Measurements from ENCODE around the gene LAMA4.
"Not testable (repeated sequence)": the region's sequence is repeated elsewhere in the genome, so short reads cannot be mapped to it uniquely, and the experiment has no call there.

LAMA4 gene

GRCh38 chr6:112113918-112114317, 140.4 kb downstream of the LAMA4 start:
- no peak overlapping the region for H3K9ac ChIP-seq
- H3K4me3 ChIP-seq (IDR thresholded peaks at IDR 0.05; ENCODE audit: insufficient read depth, low read depth, low read length): no peak overlapping the region
- no peaks in the 10 kb centered on the region for H4K20me1 ChIP-seq (ENCODE audit: insufficient read depth)
- TF ChIP-seq, protein P1, sequence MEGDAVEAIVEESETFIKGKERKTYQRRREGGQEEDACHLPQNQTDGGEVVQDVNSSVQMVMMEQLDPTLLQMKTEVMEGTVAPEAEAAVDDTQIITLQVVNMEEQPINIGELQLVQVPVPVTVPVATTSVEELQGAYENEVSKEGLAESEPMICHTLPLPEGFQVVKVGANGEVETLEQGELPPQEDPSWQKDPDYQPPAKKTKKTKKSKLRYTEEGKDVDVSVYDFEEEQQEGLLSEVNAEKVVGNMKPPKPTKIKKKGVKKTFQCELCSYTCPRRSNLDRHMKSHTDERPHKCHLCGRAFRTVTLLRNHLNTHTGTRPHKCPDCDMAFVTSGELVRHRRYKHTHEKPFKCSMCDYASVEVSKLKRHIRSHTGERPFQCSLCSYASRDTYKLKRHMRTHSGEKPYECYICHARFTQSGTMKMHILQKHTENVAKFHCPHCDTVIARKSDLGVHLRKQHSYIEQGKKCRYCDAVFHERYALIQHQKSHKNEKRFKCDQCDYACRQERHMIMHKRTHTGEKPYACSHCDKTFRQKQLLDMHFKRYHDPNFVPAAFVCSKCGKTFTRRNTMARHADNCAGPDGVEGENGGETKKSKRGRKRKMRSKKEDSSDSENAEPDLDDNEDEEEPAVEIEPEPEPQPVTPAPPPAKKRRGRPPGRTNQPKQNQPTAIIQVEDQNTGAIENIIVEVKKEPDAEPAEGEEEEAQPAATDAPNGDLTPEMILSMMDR (conservative IDR thresholded peaks at IDR 0.05; ENCODE audit: low read depth, low read length): no peak
- H3K27me3 ChIP-seq (ENCODE audit: insufficient read depth, low read depth): no peaks in the 10 kb centered on the region
- no peak overlapping the region for H2AFZ ChIP-seq (ENCODE audit: low read depth)
- H3K27ac ChIP-seq: no peak overlapping the region
- no peak overlapping the region for H3K4me2 ChIP-seq
- H3K4me1 ChIP-seq (ENCODE audit: low read depth, poor library complexity, severe bottlenecking): peaks cover 10% of the 10 kb centered on the region
- H3K79me2 ChIP-seq (ENCODE audit: insufficient read depth, low read depth): no peaks in the 10 kb centered on the region
- no peaks in the 10 kb centered on the region for H3K36me3 ChIP-seq (ENCODE audit: insufficient read depth)

- Histone ChIP-seq H3K4me2 (no peak overlapping the region), H3K4me1 (ENCODE audit: low read depth, poor library complexity, severe bottlenecking) (peaks cover 10% of the 10 kb centered on the region), H3K9ac (no peak overlapping the region), H3K27ac (no peak overlapping the region), H2AFZ (ENCODE audit: low read depth) (no peak overlapping the region), H3K27me3 (ENCODE audit: insufficient read depth, low read depth) (no peaks in the 10 kb centered on the region), H3K4me3 (IDR thresholded peaks at IDR 0.05; ENCODE audit: insufficient read depth, low read depth, low read length) (no peak overlapping the region), H3K79me2 (ENCODE audit: insufficient read depth, low read depth) (no peaks in the 10 kb centered on the region), H4K20me1 (ENCODE audit: insufficient read depth) (no peaks in the 10 kb centered on the region), H3K36me3 (ENCODE audit: insufficient read depth) (no peaks in the 10 kb centered on the region)
- TF ChIP-seq, protein P1 (conservative IDR thresholded peaks at IDR 0.05; ENCODE audit: low read depth, low read length): no peak
Measured at GRCh38 chr6:112113431-112113830, 140.9 kb downstream of the LAMA4 start.

DNA sequence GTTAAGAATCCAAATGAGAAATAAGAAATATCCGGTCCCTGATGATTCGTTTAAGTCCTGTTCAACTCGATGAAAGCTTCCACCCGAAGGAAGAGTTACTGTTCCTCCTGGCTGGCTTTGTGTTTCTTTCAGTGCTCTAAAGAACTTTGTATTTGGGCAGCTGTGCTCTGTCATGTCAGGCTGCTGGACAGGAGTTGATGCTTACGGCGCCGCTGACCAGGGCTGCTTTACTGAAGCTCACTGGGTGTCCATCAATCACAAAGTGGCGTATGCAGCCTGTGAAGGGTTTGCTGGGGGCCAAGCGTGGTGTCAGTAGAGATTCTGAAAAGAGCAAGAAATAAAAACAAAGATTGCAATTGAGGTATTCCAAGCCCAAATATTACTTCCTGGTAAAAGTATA, 145.1 kb downstream of the LAMA4 start:
- Histone ChIP-seq H3K27ac (no peak overlapping the region), H3K79me2 (ENCODE audit: insufficient read depth, low read depth) (no peaks in the 10 kb centered on the region), H3K9ac (no peak overlapping the region), H3K4me2 (no peak overlapping the region), H3K4me3 (IDR thresholded peaks at IDR 0.05; ENCODE audit: insufficient read depth, low read depth, low read length) (no peak overlapping the region), H3K27me3 (ENCODE audit: insufficient read depth, low read depth) (no peaks in the 10 kb centered on the region), H3K4me1 (ENCODE audit: low read depth, poor library complexity, severe bottlenecking) (no peaks in the 10 kb centered on the region), H3K36me3 (ENCODE audit: insufficient read depth) (no peaks in the 10 kb centered on the region), H4K20me1 (ENCODE audit: insufficient read depth) (no peaks in the 10 kb centered on the region), H2AFZ (ENCODE audit: low read depth) (no peak overlapping the region)
- TF ChIP-seq, protein P1 (conservative IDR thresholded peaks at IDR 0.05; ENCODE audit: low read depth, low read length): no peak

- Histone ChIP-seq H3K79me2 (ENCODE audit: insufficient read depth, low read depth) (no peaks in the 10 kb centered on the region), H4K20me1 (ENCODE audit: insufficient read depth) (no peaks in the 10 kb centered on the region), H2AFZ (ENCODE audit: low read depth) (no peak overlapping the region), H3K36me3 (ENCODE audit: insufficient read depth) (no peaks in the 10 kb centered on the region), H3K27me3 (ENCODE audit: insufficient read depth, low read depth) (no peaks in the 10 kb centered on the region), H3K4me2 (no peak overlapping the region), H3K9ac (no peak overlapping the region), H3K4me3 (IDR thresholded peaks at IDR 0.05; ENCODE audit: insufficient read depth, low read depth, low read length) (no peak overlapping the region), H3K4me1 (ENCODE audit: low read depth, poor library complexity, severe bottlenecking) (no peaks in the 10 kb centered on the region), H3K27ac (no peak overlapping the region)
- TF ChIP-seq, protein P1 (conservative IDR thresholded peaks at IDR 0.05; ENCODE audit: low read depth, low read length): no peak
Measured at GRCh38 chr6:112106562-112106961, 147.8 kb downstream of the LAMA4 start.

GRCh38 chr6:112106026-112106425, 148.3 kb downstream of the LAMA4 start:
- not testable (repeated sequence) for H3K4me3 ChIP-seq (IDR thresholded peaks at IDR 0.05; ENCODE audit: insufficient read depth, low read depth, low read length); H3K9ac ChIP-seq; H3K36me3 ChIP-seq (ENCODE audit: insufficient read depth); H4K20me1 ChIP-seq (ENCODE audit: insufficient read depth); H3K27me3 ChIP-seq (ENCODE audit: insufficient read depth, low read depth); H3K79me2 ChIP-seq (ENCODE audit: insufficient read depth, low read depth); H3K4me2 ChIP-seq; H3K27ac ChIP-seq; H3K4me1 ChIP-seq (ENCODE audit: low read depth, poor library complexity, severe bottlenecking); H2AFZ ChIP-seq (ENCODE audit: low read depth)

All from KMS-11 (cell line).